H1 (cell line): ENCODE data around the gene GPD1L. TPM values are rescaled to one million over a fixed set of nuclear protein-coding genes. Genes with fewer than 3 reads are reported as not detected.
A peak's percentile ranks its signal among the peaks of the same experiment; 100 is the strongest.

ENCODE experiments used
- CTCF ChIA-PET: fragments of 300-600 bp; sonication (Branson Sonifier 250); formaldehyde crosslinking; loops from one replicate; lab custom pipeline; 2021; ENCODE audit not compliant: partially characterized antibody; lab: Charles Lee
- POLR2A ChIA-PET: fragments of 300-600 bp; sonication (Branson Sonifier 250); formaldehyde crosslinking; loops from one replicate; lab custom pipeline; 2021; ENCODE audit warnings: inconsistent platforms; ENCODE audit not compliant: partially characterized antibody; lab: Charles Lee
- DNase-seq, 2 experiments: peaks; one replicate each; pipeline versions ENCODE4 v3.0.0 to v3.0.0-alpha.2; 2010 to 2022; ENCODE audit warnings: low spot score in 2 of 2, low read depth in 1 of 2, mixed read lengths in 1 of 2
- FAIRE-seq: peaks from 2 replicates; lab custom pipeline; 2011; peaks lifted over from hg19 to GRCh38; lab: Jason Lieb, UNC
- H2AFZ ChIP-seq: 2 replicates; pipeline ENCODE4 v1.8.1; 2012; ENCODE audit warnings: low read length, inconsistent platforms
- H2AK5ac ChIP-seq: 2 replicates; pipeline ENCODE4 v1.6.1; 2013; ENCODE audit warnings: low read depth, low read length
- H2BK120ac ChIP-seq: replicated peaks from 2 replicates; pipeline ENCODE3; 2013; ENCODE audit warnings: low read depth, low read length, inconsistent platforms
- H2BK12ac ChIP-seq: 2 replicates; pipeline ENCODE4 v1.6.1; 2013; ENCODE audit warnings: low read depth, low read length
- H2BK15ac ChIP-seq: 2 replicates; pipeline ENCODE4 v1.6.1; 2013; ENCODE audit warnings: low read length
- H2BK20ac ChIP-seq: 2 replicates; pipeline ENCODE4 v1.6.1; 2013; ENCODE audit warnings: low read length
- H2BK5ac ChIP-seq: 2 replicates; pipeline ENCODE4 v1.6.1; 2013; ENCODE audit warnings: low read depth, low read length
- H3K14ac ChIP-seq: 2 replicates; pipeline ENCODE4 v1.6.1; 2013; ENCODE audit warnings: inconsistent platforms; ENCODE audit not compliant: insufficient read length
- H3K18ac ChIP-seq: 2 replicates; pipeline ENCODE4 v1.6.1; 2013; ENCODE audit warnings: low read length; ENCODE audit errors: extremely low read depth
- H3K23ac ChIP-seq: 2 replicates; pipeline ENCODE4 v1.6.1; 2013; ENCODE audit warnings: inconsistent platforms; ENCODE audit not compliant: insufficient read length
- H3K23me2 ChIP-seq: 2 replicates; pipeline ENCODE4 v1.6.1; 2013; ENCODE audit warnings: low read depth, low read length
- H3K27ac ChIP-seq: 2 replicates; pipeline ENCODE4 v1.6.1; 2011; ENCODE audit warnings: low read depth, low read length, inconsistent platforms
- H3K27me3 ChIP-seq, 4 experiments: replicated peaks in 1 of 4; 1 replicate in 1 of 4; 2 replicates in 3 of 4; pipeline versions ENCODE4 v1.6.1 to v1.8.1; 2011 to 2013; ENCODE audit warnings: low read length in 3 of 4, mild to moderate bottlenecking in 3 of 4, inconsistent platforms in 2 of 4, mixed read lengths in 2 of 4, moderate library complexity in 1 of 4; ENCODE audit not compliant: control insufficient read depth in 3 of 4, insufficient read depth in 3 of 4; ENCODE audit errors: extremely low read depth in 1 of 4
- H3K36me3 ChIP-seq, 4 experiments: 2 replicates each; pipeline versions ENCODE4 v1.6.1 to v1.8.1; 2011 to 2013; ENCODE audit warnings: mild to moderate bottlenecking in 4 of 4, low read length in 3 of 4, moderate library complexity in 2 of 4, control low read depth in 1 of 4, inconsistent platforms in 1 of 4; ENCODE audit not compliant: insufficient read depth in 4 of 4, control insufficient read depth in 2 of 4
- H3K4ac ChIP-seq: replicated peaks from 2 replicates; pipeline ENCODE3; 2013; ENCODE audit warnings: low read length, low read depth, mixed read lengths, inconsistent platforms; ENCODE audit not compliant: insufficient read length
- H3K4me1 ChIP-seq, 4 experiments: replicated peaks in 1 of 4; 1 replicate in 1 of 4; 2 replicates in 3 of 4; pipeline versions ENCODE4 v1.6.1 to v1.8.1; 2011 to 2013; ENCODE audit warnings: low read length in 3 of 4, inconsistent platforms in 2 of 4, mixed read lengths in 1 of 4; ENCODE audit not compliant: insufficient read depth in 4 of 4, control insufficient read depth in 3 of 4
- H3K4me2 ChIP-seq, 2 experiments: 2 replicates each; pipeline versions ENCODE4 v1.6.1 to v1.8.1; 2011 to 2013; ENCODE audit warnings: low read depth in 2 of 2, low read length in 2 of 2, control low read depth in 1 of 2, inconsistent platforms in 1 of 2, mild to moderate bottlenecking in 1 of 2; ENCODE audit not compliant: insufficient read depth in 1 of 2
- H3K4me3 ChIP-seq, 4 experiments: fragments of 200-600, 300-600 bp in 1 of 4; sonication (generic), shearing (Covaris generic), sonication (Bioruptor Twin) in 1 of 4; 2 replicates each; pipeline versions ENCODE4 v1.5.1 to v1.8.1; 2011 to 2016; ENCODE audit warnings: low read length in 4 of 4, low read depth in 3 of 4, control low read depth in 2 of 4, inconsistent platforms in 2 of 4, mild to moderate bottlenecking in 2 of 4, mixed read lengths in 1 of 4, moderate library complexity in 1 of 4; ENCODE audit not compliant: insufficient read depth in 2 of 4; ENCODE audit errors: extremely low read depth in 1 of 4
- H3K56ac ChIP-seq: replicated peaks from 2 replicates; pipeline ENCODE3; 2013; ENCODE audit warnings: low read depth, mild to moderate bottlenecking, mixed read lengths, low read length, inconsistent platforms; ENCODE audit not compliant: insufficient read length
- H3K79me1 ChIP-seq: 2 replicates; pipeline ENCODE4 v1.6.1; 2013; ENCODE audit warnings: low read depth, low read length, control low read depth
- H3K79me2 ChIP-seq, 2 experiments: 2 replicates each; pipeline versions ENCODE4 v1.6.1 to v1.8.1; 2012 to 2013; ENCODE audit warnings: low read length in 2 of 2, mild to moderate bottlenecking in 2 of 2, inconsistent platforms in 1 of 2; ENCODE audit not compliant: insufficient read depth in 2 of 2, control insufficient read depth in 1 of 2
- H3K9ac ChIP-seq, 4 experiments: replicated peaks in 1 of 4; 1 replicate in 1 of 4; 2 replicates in 3 of 4; pipeline versions ENCODE4 v1.6.1 to v1.8.1; 2011 to 2013; ENCODE audit warnings: low read depth in 3 of 4, low read length in 3 of 4, control low read depth in 2 of 4, mild to moderate bottlenecking in 2 of 4, moderate library complexity in 2 of 4, inconsistent platforms in 1 of 4; ENCODE audit errors: extremely low read depth in 1 of 4
- H3K9me3 ChIP-seq, 2 experiments: 2 replicates each; pipeline versions ENCODE4 v1.6.1 to v1.8.1; 2012 to 2013; ENCODE audit warnings: mild to moderate bottlenecking in 2 of 2, moderate library complexity in 2 of 2, control low read depth in 1 of 2, inconsistent platforms in 1 of 2, low read depth in 1 of 2, low read length in 1 of 2, mixed read lengths in 1 of 2; ENCODE audit not compliant: insufficient read depth in 2 of 2
- H4K20me1 ChIP-seq, 2 experiments: replicated peaks in 1 of 2; 2 replicates each; pipeline versions ENCODE3 to v1.8.1; 2011 to 2013; ENCODE audit warnings: inconsistent platforms in 2 of 2, low read length in 2 of 2, mild to moderate bottlenecking in 1 of 2; ENCODE audit not compliant: insufficient read depth in 2 of 2, control insufficient read depth in 1 of 2
- H4K5ac ChIP-seq: 2 replicates; pipeline ENCODE4 v1.6.1; 2013; ENCODE audit warnings: low read length, low read depth, mixed read lengths, inconsistent platforms; ENCODE audit not compliant: insufficient read length
- H4K8ac ChIP-seq: 2 replicates; pipeline ENCODE4 v1.8.0; 2013; ENCODE audit warnings: mild to moderate bottlenecking, moderate library complexity, low read length, inconsistent platforms; ENCODE audit not compliant: insufficient read depth; ENCODE audit errors: extremely low read depth
- H4K91ac ChIP-seq: replicated peaks from 2 replicates; pipeline ENCODE3; 2013; ENCODE audit warnings: low read length, mixed read lengths, inconsistent platforms; ENCODE audit not compliant: insufficient read length
- BRCA1 ChIP-seq: IDR thresholded peaks from 2 replicates; pipeline ENCODE4 v1.6.1; 2012; ENCODE audit warnings: low read depth, low read length, improper control_type of control experiment
- CHD2 ChIP-seq: IDR thresholded peaks from 2 replicates; pipeline ENCODE4 v1.6.1; 2012; ENCODE audit warnings: low read length, improper control_type of control experiment
- EZH2 ChIP-seq: fragments of 200-600 bp; sonication (generic); IDR thresholded peaks from 2 replicates; pipeline ENCODE4 v1.7.1; 2012; ENCODE audit warnings: low read depth, mild to moderate bottlenecking, moderate library complexity, low read length, inconsistent platforms; ENCODE audit not compliant: severe bottlenecking
- FOSL1 ChIP-seq: IDR thresholded peaks from 2 replicates; pipeline ENCODE4 v1.6.1; 2011; ENCODE audit warnings: mild to moderate bottlenecking, low read depth, low read length, moderate library complexity; ENCODE audit not compliant: insufficient read depth
- JUN ChIP-seq: IDR thresholded peaks from 2 replicates; pipeline ENCODE4 v1.6.1; 2011; ENCODE audit warnings: low read depth, mild to moderate bottlenecking, improper control_type of control experiment, low read length
- KDM5A ChIP-seq: fragments of 200-600 bp; IDR thresholded peaks from 2 replicates; pipeline ENCODE4 v1.7.1; 2012; ENCODE audit warnings: mild to moderate bottlenecking, low read length, inconsistent platforms, mixed read lengths
- NRF1 ChIP-seq: IDR thresholded peaks from 2 replicates; pipeline ENCODE4 v1.6.1; 2011; ENCODE audit warnings: mild to moderate bottlenecking, low read depth, low read length, improper control_type of control experiment
- RFX5 ChIP-seq: IDR thresholded peaks from 2 replicates; pipeline ENCODE4 v1.6.1; 2011; ENCODE audit warnings: low read depth, low read length, improper control_type of control experiment, borderline replicate concordance
- SP1 ChIP-seq: IDR thresholded peaks from 2 replicates; pipeline ENCODE4 v1.6.1; 2011; ENCODE audit warnings: low read depth, low read length
- SP4 ChIP-seq: IDR thresholded peaks from 2 replicates; pipeline ENCODE4 v1.6.1; 2012; ENCODE audit warnings: low read length, inconsistent platforms
- SRF ChIP-seq: IDR thresholded peaks from 2 replicates; pipeline ENCODE4 v1.6.1; 2011; ENCODE audit warnings: mild to moderate bottlenecking, low read depth, low read length, moderate library complexity
- TAF7 ChIP-seq: optimal IDR thresholded peaks from 2 replicates; pipeline ENCODE3; 2011; ENCODE audit warnings: low read depth, mild to moderate bottlenecking, inconsistent platforms, low read length, moderate library complexity, borderline replicate concordance
- TBP ChIP-seq: IDR thresholded peaks from 2 replicates; pipeline ENCODE4 v1.6.1; 2011; ENCODE audit warnings: low read depth, low read length, improper control_type of control experiment
- TEAD4 ChIP-seq: IDR thresholded peaks from 2 replicates; pipeline ENCODE4 v1.6.1; 2012; ENCODE audit warnings: low read depth, low read length, inconsistent platforms, mixed read lengths
- ZNF274 ChIP-seq: IDR thresholded peaks from 2 replicates; pipeline ENCODE4 v1.7.0; 2012; ENCODE audit warnings: low read length, borderline replicate concordance; ENCODE audit errors: extremely low read depth
- WGBS, 2 experiments: shearing (Covaris generic) in 1 of 2; methylation state at CpG; one replicate each; pipeline versions ENCODE4 v1.1.6 to v1.1.7; 2013 to 2015; ENCODE audit warnings: low lambda C conversion rate in 2 of 2, mixed read lengths in 2 of 2, inconsistent platforms in 1 of 2, low coverage in 1 of 2, missing lambda C conversion rate in 1 of 2; ENCODE audit not compliant: insufficient replicate concordance in 2 of 2, insufficient coverage in 1 of 2, insufficient read length in 1 of 2; ENCODE audit errors: extremely low coverage in 1 of 2, missing lambda C conversion rate in 1 of 2; 5-methylcytosine and 5-hydroxymethylcytosine counted together
- polyA plus RNA-seq, 7 experiments: library from polyadenylated mRNA; depleted of rRNA in 3 of 7; stranded (reverse) in 5 of 7; unstranded in 2 of 7; fragments of >200 nt in 5 of 7; fragments of 200-250 nt in 2 of 7; gene quantifications; 1 replicate in 5 of 7; 2 replicates in 1 of 7; 4 replicates in 1 of 7; pipeline versions ENCODE4 v1.2.1 to v1.2.3, GENCODE V29; 2011 to 2013; ENCODE audit warnings: missing spikeins in 2 of 7, mixed read lengths in 2 of 7
- total RNA-seq: library from RNA; stranded (reverse); fragmentation: NEBNext Ultra II Directional; extraction: Animal tissue kit (Norgen Biotek cat#: 25700); gene quantifications from 2 replicates; pipeline ENCODE4 v1.2.1, GENCODE V29; 2021

Gene GPD1L
- total and polyA plus RNA-seq, 2 of the 8 experiments (the other 6 are each of a cell fraction or from before 2014, with no cell fraction given), result 2.4 to 8.4 TPM

GRCh38 chr3:32146746-32147211 is 40.4 kb downstream of the GPD1L start:
- DNase-seq (no peak), FAIRE-seq (no peak)
- Histone ChIP-seq H3K56ac (no peak overlapping the region), H3K79me1 (no peaks in the 10 kb centered on the region), H3K79me2 (no peaks in the 10 kb centered on the region), H4K20me1 (peaks cover 0 to 2% of the 10 kb centered on the region in 2 experiments), H3K4ac (no peak overlapping the region), H3K36me3 (no peaks in the 10 kb centered on the region), H3K27me3 (no peaks in the 10 kb centered on the region), H3K23me2 (no peaks in the 10 kb centered on the region; the same call in 1 of the 2 replicates), H3K23ac (no peak overlapping the region), H3K4me1 (peaks cover 0 to 6% (median 4%) of the 10 kb centered on the region in 4 experiments; a peak in 4 of 7 replicates), H2BK120ac (no peak overlapping the region), H2BK12ac (no peak overlapping the region), H3K4me2 (no peak overlapping the region), H3K14ac (no peak overlapping the region), H2BK5ac (no peak overlapping the region), H2BK15ac (no peak overlapping the region), H4K5ac (no peak overlapping the region), H3K4me3 (no peak overlapping the region), H3K9me3 (no peaks in the 10 kb centered on the region), H2AFZ (peak overlapping the region; percentile 63; the same call in 1 of the 2 replicates), H3K27ac (no peak overlapping the region), H2AK5ac (no peak overlapping the region), H4K91ac (no peak overlapping the region), H2BK20ac (no peak overlapping the region), H3K9ac (no peak overlapping the region), H3K18ac (no peak overlapping the region), H4K8ac (no peak overlapping the region)
- ChIA-PET CTCF (no interaction called here), POLR2A (no interaction called here)
- WGBS, 2 experiments, result 80% methylated on average over 3 of the region's 3 CpGs; no CpG with 5 or more reads in 1 of the 2 experiments
- TF ChIP-seq NRF1 (no peak), TEAD4 (no peak), TAF7 (no peak), FOSL1 (no peak), SRF (no peak), CHD2 (no peak), JUN (no peak), TBP (no peak), EZH2 (no peak), KDM5A (no peak), ZNF274 (no peak), BRCA1 (no peak), SP4 (no peak), RFX5 (no peak), SP1 (no peak)
